22Rv1 (cell line): Measurements from ENCODE around the gene CENPH.

Source experiments
- CTCF ChIP-seq: fragments of 450-650 bp; IDR thresholded peaks from 2 replicates; pipeline ENCODE4 v1.5.1; 2017; ENCODE audit warnings: mild to moderate bottlenecking
- ZFX ChIP-seq: fragments of 450-650 bp; IDR thresholded peaks from 2 replicates; pipeline ENCODE4 v1.6.1; 2017; ENCODE audit warnings: antibody characterized with exemption, borderline replicate concordance

DNA sequence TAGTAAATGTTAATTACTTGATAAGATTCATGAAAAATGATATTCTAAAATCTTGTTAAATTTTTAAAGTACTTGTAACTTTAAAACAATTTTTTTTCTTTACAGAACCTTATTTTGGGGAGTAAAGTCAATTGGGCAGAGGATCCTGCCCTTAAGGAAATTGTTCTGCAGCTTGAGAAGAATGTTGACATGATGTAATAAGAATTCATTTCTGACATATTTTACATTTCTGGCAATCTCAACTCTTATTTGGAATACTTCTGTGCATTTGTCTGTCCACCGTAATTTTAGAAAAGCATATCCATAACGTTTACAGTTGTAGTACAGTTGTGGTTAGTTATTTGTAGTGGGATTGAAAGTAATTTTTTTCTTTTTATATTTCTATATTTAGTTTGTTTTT is 20.2 kb downstream of the CENPH start:
- no peak for TF ChIP-seq CTCF
- no peak for TF ChIP-seq ZFX
